Loucy (cell line): Measurements from ENCODE around the gene POLR2B.

Experiments used
- CTCF ChIP-seq: fragments of 200-600 bp; sonication (generic); conservative IDR thresholded peaks from 2 replicates; pipeline ENCODE4 v1.5.1; 2014; ENCODE audit warnings: mild to moderate bottlenecking, antibody characterized with exemption, low read length
- EZH2phosphoT487 ChIP-seq: fragments of 200-600 bp; IDR thresholded peaks from 2 replicates; pipeline ENCODE4 v1.6.1; 2018; ENCODE audit warnings: antibody characterized with exemption, mild to moderate bottlenecking, moderate library complexity, borderline replicate concordance

GRCh38 chr4:56937262-56937661, 41.4 kb upstream of the POLR2B start:
- TF ChIP-seq CTCF (no peak), EZH2phosphoT487 (no peak)
